GM12878 (cell line): ENCODE data around the gene TMBIM6. TPM values are rescaled to one million over a fixed set of nuclear protein-coding genes. Genes with fewer than 3 reads are reported as not detected.

Source experiments
- ATAC-seq: fragments of 200-7000 bp; cut with Tn5 transposase; 3 replicates; pipeline ENCODE4 v1.9.1; 2020; ENCODE audit warnings: mild to moderate bottlenecking, moderate library complexity
- BruUV-seq: library from RNA; stranded (reverse); fragments of 400-500 nt; replicated peaks from 2 replicates; lab custom pipeline; 2021; lab: Mats Ljungman, UMichigan
- CTCF ChIA-PET: fragments of 300-600 bp; sonication (Branson Sonifier 250); formaldehyde crosslinking; extraction: SDS; loops from one replicate; lab custom pipeline; 2021; ENCODE audit warnings: inconsistent platforms; lab: Yijun Ruan, JAX
- POLR2A ChIA-PET: fragments of 350-600 bp; formaldehyde crosslinking; extraction: SDS; loops from one replicate; lab custom pipeline; 2021; ENCODE audit warnings: inconsistent platforms; lab: Charles Lee
- RAD21 ChIA-PET: fragments of 300-600 bp; sonication (Branson Sonifier 250); formaldehyde crosslinking; loops from one replicate; lab custom pipeline; 2023; ENCODE audit warnings: antibody characterized with exemption; ENCODE audit not compliant: unreplicated experiment; lab: Charles Lee
- SMC1A ChIA-PET: fragments of 300-600 bp; sonication (Branson Sonifier 250); formaldehyde crosslinking; loops from one replicate; lab custom pipeline; 2023; ENCODE audit not compliant: unreplicated experiment, uncharacterized antibody; lab: Charles Lee
- DNase-seq: peaks from one replicate; pipeline ENCODE4 v3.0.0-alpha.2; 2011; ENCODE audit warnings: low read depth, low spot score
- FAIRE-seq: peaks from 3 replicates; lab custom pipeline; 2011; peaks lifted over from hg19 to GRCh38; lab: Jason Lieb, UNC
- H2AFZ ChIP-seq: 2 replicates; pipeline ENCODE4 v1.6.0; 2011; ENCODE audit warnings: low read depth, low read length, control low read depth; ENCODE audit not compliant: control insufficient read depth
- H3K27ac ChIP-seq: 2 replicates; pipeline ENCODE4 v1.5.1; 2011; ENCODE audit warnings: control low read depth; ENCODE audit not compliant: control insufficient read depth, insufficient read depth
- H3K27me3 ChIP-seq, 2 experiments: replicated peaks in 1 of 2; 2 replicates each; pipeline versions ENCODE4 v1.6.0 to v1.6.1; 2011; ENCODE audit warnings: low read length in 1 of 2; ENCODE audit not compliant: control insufficient read depth in 2 of 2, insufficient read depth in 2 of 2
- H3K36me3 ChIP-seq, 2 experiments: 2 replicates each; pipeline ENCODE4 v1.5.1; 2011; ENCODE audit warnings: low read length in 1 of 2; ENCODE audit not compliant: control insufficient read depth in 2 of 2, insufficient read depth in 2 of 2
- H3K4me1 ChIP-seq: 2 replicates; pipeline ENCODE4 v1.6.1; 2011; ENCODE audit warnings: mild to moderate bottlenecking, low read length, moderate library complexity, mixed read lengths; ENCODE audit not compliant: control insufficient read depth, insufficient read depth
- H3K4me2 ChIP-seq: 2 replicates; pipeline ENCODE4 v1.6.0; 2011; ENCODE audit warnings: control low read depth; ENCODE audit not compliant: control insufficient read depth, insufficient read depth
- H3K4me3 ChIP-seq: fragments of 200-600 bp; sonication (generic); 2 replicates; pipeline ENCODE4 v1.5.1; 2016
- H3K79me2 ChIP-seq: 2 replicates; pipeline ENCODE4 v1.6.0; 2011; ENCODE audit warnings: low read length; ENCODE audit not compliant: control insufficient read depth, insufficient read depth
- H3K9ac ChIP-seq: 2 replicates; pipeline ENCODE4 v1.8.0; 2011; ENCODE audit warnings: low read length, control low read depth, mixed read lengths; ENCODE audit not compliant: control insufficient read depth, insufficient read depth
- H3K9me3 ChIP-seq: replicated peaks from 3 replicates; pipeline ENCODE4 v1.5.1; 2011; ENCODE audit warnings: mild to moderate bottlenecking, low read length; ENCODE audit not compliant: control insufficient read depth, insufficient read depth
- H4K20me1 ChIP-seq: 2 replicates; pipeline ENCODE4 v1.6.0; 2011; ENCODE audit not compliant: control insufficient read depth, insufficient read depth
- ATF7 ChIP-seq: fragments of 450-650 bp; IDR thresholded peaks from 2 replicates; pipeline ENCODE4 v1.6.1; 2016; ENCODE audit warnings: low read depth, mild to moderate bottlenecking
- CBX5 ChIP-seq: sonication (generic); IDR thresholded peaks from 2 replicates; pipeline ENCODE4 v1.6.1; 2016; ENCODE audit warnings: low read depth, moderate library complexity, mild to moderate bottlenecking, inconsistent platforms
- EED ChIP-seq: sonication (generic); IDR thresholded peaks from 2 replicates; pipeline ENCODE4 v1.6.1; 2016; ENCODE audit warnings: antibody characterized with exemption, low read depth
- KAT2A ChIP-seq: conservative IDR thresholded peaks from 2 replicates; pipeline ENCODE4 v1.6.1; 2011; ENCODE audit warnings: low read depth, low read length; ENCODE audit not compliant: control insufficient read depth
- MYB ChIP-seq: fragments of 150-350 bp; IDR thresholded peaks from 2 replicates; pipeline ENCODE4 v1.6.1; 2014; ENCODE audit warnings: mild to moderate bottlenecking, low read depth, low read length, borderline replicate concordance
- NR2C1 ChIP-seq: fragments of 450-650 bp; IDR thresholded peaks from 2 replicates; pipeline ENCODE4 v1.6.1; 2017; ENCODE audit warnings: antibody characterized with exemption, mild to moderate bottlenecking, moderate library complexity
- NR2C2 ChIP-seq: IDR thresholded peaks from 2 replicates; pipeline ENCODE4 v1.6.1; 2011; ENCODE audit warnings: borderline replicate concordance, low read depth; ENCODE audit not compliant: control insufficient read depth, insufficient read length
- POLR2AphosphoS5 ChIP-seq: IDR thresholded peaks from 2 replicates; pipeline ENCODE4 v1.6.1; 2011; ENCODE audit warnings: mild to moderate bottlenecking, low read length, inconsistent platforms
- RELA ChIP-seq: fragments of 450-650 bp; IDR thresholded peaks from 2 replicates; pipeline ENCODE4 v1.8.0; 2014; ENCODE audit warnings: borderline replicate concordance; ENCODE audit not compliant: partially characterized antibody
- STAT3 ChIP-seq: IDR thresholded peaks from 2 replicates; pipeline ENCODE4 v1.6.1; 2011; ENCODE audit warnings: low read depth, low read length, improper control_type of control experiment
- TCF12 ChIP-seq: IDR thresholded peaks from 2 replicates; pipeline ENCODE4 v1.6.1; 2011; ENCODE audit warnings: low read depth, mild to moderate bottlenecking, low read length
- YY1 ChIP-seq: IDR thresholded peaks from 2 replicates; pipeline ENCODE4 v1.6.1; 2011; ENCODE audit warnings: low read depth, mild to moderate bottlenecking, low read length
- ZNF592 ChIP-seq: fragments of 450-650 bp; IDR thresholded peaks from 2 replicates; pipeline ENCODE4 v1.6.1; 2017; ENCODE audit warnings: mild to moderate bottlenecking, moderate library complexity
- WGBS: methylation state at CpG from one replicate; pipeline ENCODE4 v1.1.6; 2016; ENCODE audit warnings: low lambda C conversion rate; ENCODE audit not compliant: insufficient replicate concordance, insufficient coverage; ENCODE audit errors: missing lambda C conversion rate; 5-methylcytosine and 5-hydroxymethylcytosine counted together
- in situ Hi-C: fragments of 300-500 bp; cut with MboI; formaldehyde crosslinking; loops from 9 replicates; pipeline ENCODE4 v1.14.3; 2018; ENCODE audit warnings: mixed read lengths
- intact Hi-C: fragments of 100-400 bp; cut with micrococcal nuclease; formaldehyde crosslinking; loops from one replicate; pipeline ENCODE4 v1.14.2; 2022; ENCODE audit not compliant: unreplicated experiment
- polyA plus RNA-seq, 11 experiments: library from polyadenylated mRNA; depleted of rRNA in 4 of 11; unstranded in 6 of 11; stranded (reverse) in 5 of 11; fragments of >200 nt; fragmentation: Nextera tagmentation in 4 of 11; fragmentation: Illumina TruSeq in 1 of 11; extraction: Ambion mirVana in 4 of 11; extraction: Trizol in 1 of 11; gene quantifications; 1 replicate in 1 of 11; 2 replicates in 10 of 11; pipeline versions ENCODE4 v1.2.1 to v1.2.3, GENCODE V29; 2011 to 2016; ENCODE audit warnings: inconsistent platforms in 2 of 11, missing spikeins in 2 of 11, low read depth in 1 of 11
- total RNA-seq, 4 experiments: library from RNA; depleted of rRNA in 3 of 4; stranded (reverse); fragments of >200 nt in 3 of 4; fragmentation: Illumina TruSeq in 1 of 4; extraction: Trizol in 1 of 4; gene quantifications; 2 replicates each; pipeline versions ENCODE4 v1.2.1 to v1.2.3, GENCODE V29; 2013 to 2021
- TF ChIP-seq, protein P1 (sequence below): fragments of 450-650 bp; IDR thresholded peaks from 2 replicates; pipeline ENCODE4 v1.6.1; 2018; ENCODE audit warnings: borderline replicate concordance, mild to moderate bottlenecking; ENCODE audit not compliant: partially characterized antibody
- TF ChIP-seq, protein P2 (sequence below): fragments of 450-650 bp; IDR thresholded peaks from 2 replicates; pipeline ENCODE4 v1.6.1; 2016; ENCODE audit warnings: mild to moderate bottlenecking

Gene TMBIM6
- total and polyA plus RNA-seq, 10 of the 15 experiments (the other 5 are each of a cell fraction or from before 2014, with no cell fraction given) = 224 to 1,192 (median 379) TPM

GRCh38 chr12:49708851-49709250 is 32.5 kb upstream of the TMBIM6 start:
- ChIA-PET CTCF (interaction anchor here (0.8 to 17.7 kb wide), 14 partner anchors 9 to 351 kb away, joined by 3 to 486 read pairs (median 6); no protein-coding TSS in a partner anchor), POLR2A (interaction anchor here (0.5 to 7.2 kb wide), 3 partner anchors 54 to 198 kb away, joined by 4 to 40 read pairs (median 4); no protein-coding TSS in a partner anchor), RAD21 (interaction anchor here (0.9 to 9.7 kb wide), 10 partner anchors 32 to 155 kb away, joined by 3 to 107 read pairs (median 5); partner anchors contain the start of gene TMBIM6), SMC1A (interaction anchor here (0.7 to 13.8 kb wide), 14 partner anchors 18 to 198 kb away, joined by 3 to 191 read pairs (median 4); partner anchors contain the start of gene TMBIM6)
- H3K79me2 ChIP-seq = peaks cover 33% of the 10 kb centered on the region
- H3K9me3 ChIP-seq = no peaks in the 10 kb centered on the region; the same call in 2 of the 3 replicates
- H3K27me3 ChIP-seq = peaks cover 0 to 4% of the 10 kb centered on the region in 2 experiments; a peak in 1 of 4 replicates
- intact Hi-C loops (loop anchor here (5.0 kb wide), 2 partner anchors 142 to 342 kb away; partner anchors contain the start of genes MCRS1 and SPATS2), in situ Hi-C loops (loop anchor here (5.0 kb wide), 1 partner anchor 67 kb away; no protein-coding TSS in a partner anchor)
- H3K4me1 ChIP-seq = peaks cover 9% of the 10 kb centered on the region
- no peak for FAIRE-seq
- WGBS = 67% methylated on average over 3 of the region's 3 CpGs
- no peak overlapping the region for H3K27ac ChIP-seq
- H2AFZ ChIP-seq = no peak overlapping the region
- H3K4me2 ChIP-seq = no peak overlapping the region
- DNase-seq = no peak
- ATAC-seq = no peak
- H3K4me3 ChIP-seq = no peak overlapping the region
- H3K9ac ChIP-seq = no peak overlapping the region
- BruUV-seq = no TSS peak
- H4K20me1 ChIP-seq = no peaks in the 10 kb centered on the region
- H3K36me3 ChIP-seq = no peaks in the 10 kb centered on the region
- TF ChIP-seq MYB = no peak
- TF ChIP-seq, protein P1, sequence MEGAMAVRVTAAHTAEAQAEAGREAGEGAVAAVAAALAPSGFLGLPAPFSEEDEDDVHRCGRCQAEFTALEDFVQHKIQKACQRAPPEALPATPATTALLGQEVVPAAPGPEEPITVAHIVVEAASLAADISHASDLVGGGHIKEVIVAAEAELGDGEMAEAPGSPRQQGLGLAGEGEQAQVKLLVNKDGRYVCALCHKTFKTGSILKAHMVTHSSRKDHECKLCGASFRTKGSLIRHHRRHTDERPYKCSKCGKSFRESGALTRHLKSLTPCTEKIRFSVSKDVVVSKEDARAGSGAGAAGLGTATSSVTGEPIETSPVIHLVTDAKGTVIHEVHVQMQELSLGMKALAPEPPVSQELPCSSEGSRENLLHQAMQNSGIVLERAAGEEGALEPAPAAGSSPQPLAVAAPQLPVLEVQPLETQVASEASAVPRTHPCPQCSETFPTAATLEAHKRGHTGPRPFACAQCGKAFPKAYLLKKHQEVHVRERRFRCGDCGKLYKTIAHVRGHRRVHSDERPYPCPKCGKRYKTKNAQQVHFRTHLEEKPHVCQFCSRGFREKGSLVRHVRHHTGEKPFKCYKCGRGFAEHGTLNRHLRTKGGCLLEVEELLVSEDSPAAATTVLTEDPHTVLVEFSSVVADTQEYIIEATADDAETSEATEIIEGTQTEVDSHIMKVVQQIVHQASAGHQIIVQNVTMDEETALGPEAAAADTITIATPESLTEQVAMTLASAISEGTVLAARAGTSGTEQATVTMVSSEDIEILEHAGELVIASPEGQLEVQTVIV = no peak
- no peak for TF ChIP-seq EED
- no peak for TF ChIP-seq STAT3
- no peak for TF ChIP-seq CBX5
- TF ChIP-seq ZNF592 = no peak
- TF ChIP-seq, protein P2, sequence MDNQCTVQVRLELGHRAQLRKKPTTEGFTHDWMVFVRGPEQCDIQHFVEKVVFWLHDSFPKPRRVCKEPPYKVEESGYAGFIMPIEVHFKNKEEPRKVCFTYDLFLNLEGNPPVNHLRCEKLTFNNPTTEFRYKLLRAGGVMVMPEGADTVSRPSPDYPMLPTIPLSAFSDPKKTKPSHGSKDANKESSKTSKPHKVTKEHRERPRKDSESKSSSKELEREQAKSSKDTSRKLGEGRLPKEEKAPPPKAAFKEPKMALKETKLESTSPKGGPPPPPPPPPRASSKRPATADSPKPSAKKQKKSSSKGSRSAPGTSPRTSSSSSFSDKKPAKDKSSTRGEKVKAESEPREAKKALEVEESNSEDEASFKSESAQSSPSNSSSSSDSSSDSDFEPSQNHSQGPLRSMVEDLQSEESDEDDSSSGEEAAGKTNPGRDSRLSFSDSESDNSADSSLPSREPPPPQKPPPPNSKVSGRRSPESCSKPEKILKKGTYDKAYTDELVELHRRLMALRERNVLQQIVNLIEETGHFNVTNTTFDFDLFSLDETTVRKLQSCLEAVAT = no peak
- no peak for TF ChIP-seq RELA
- no peak for TF ChIP-seq KAT2A
- no peak for TF ChIP-seq YY1
- TF ChIP-seq TCF12 = no peak
- TF ChIP-seq POLR2AphosphoS5 = no peak
- TF ChIP-seq NR2C1 = no peak
- TF ChIP-seq NR2C2 = no peak
- no peak for TF ChIP-seq ATF7
